Activated CD8-positive, alpha-beta memory T cell treated with anti-CD3 and anti-CD28 coated beads for 24 hours (primary cell): Measurements from ENCODE around the gene OR2A1.
"Not testable (repeated sequence)": the region's sequence is repeated elsewhere in the genome, so short reads cannot be mapped to it uniquely, and the experiment has no call there.

ENCODE experiments used
- DNase-seq: peaks from one replicate; pipeline ENCODE4 v3.0.0-alpha.2; 2020

The OR2A1 gene

DNA sequence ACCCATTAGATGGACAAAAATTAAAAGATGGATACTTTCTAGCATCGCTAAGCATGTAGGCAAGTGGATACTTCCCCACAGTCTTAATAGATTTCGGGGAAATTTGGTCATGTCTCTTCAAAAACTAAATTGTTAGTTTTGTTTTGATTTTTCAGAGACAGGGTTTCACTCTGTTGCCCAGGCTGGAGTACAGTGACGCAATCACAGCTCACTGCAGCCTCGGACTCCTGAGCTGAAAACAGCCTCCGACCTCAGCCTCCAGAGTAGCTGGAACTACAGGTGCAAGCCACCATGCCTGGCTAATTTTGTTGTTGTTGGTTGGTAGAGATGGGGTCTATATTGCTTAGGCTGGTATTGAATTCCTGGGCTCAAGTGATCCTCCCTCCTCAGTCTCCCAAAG lies 13.6 kb downstream of the OR2A1 start:
- not testable (repeated sequence) for DNase-seq

- DNase-seq: not testable (repeated sequence)
Observed at GRCh38 chr7:144330044-144330443, 17.8 kb downstream of the OR2A1 start.

- DNase-seq: not testable (repeated sequence)
Observed at GRCh38 chr7:144331221-144331995, 19.2 kb downstream of the OR2A1 start.

DNA sequence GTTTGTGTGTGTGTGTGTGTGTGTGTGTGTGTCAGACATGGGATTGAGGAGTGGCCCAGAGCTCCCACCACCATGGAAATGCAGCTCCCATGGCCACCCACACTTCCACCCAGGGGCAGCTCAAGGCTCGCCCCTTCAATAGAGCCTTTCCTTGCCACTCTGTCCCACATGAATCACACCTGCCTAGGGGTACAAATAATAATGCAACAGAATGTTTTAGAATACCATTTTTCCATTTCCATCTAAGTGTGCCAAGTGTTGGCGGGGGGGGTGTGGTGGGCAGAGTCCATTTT lies 19.7 kb downstream of the OR2A1 start:
- not testable (repeated sequence) for DNase-seq

- DNase-seq: not testable (repeated sequence)
Observed at GRCh38 chr7:144348625-144349024, 36.4 kb downstream of the OR2A1 start.

DNA sequence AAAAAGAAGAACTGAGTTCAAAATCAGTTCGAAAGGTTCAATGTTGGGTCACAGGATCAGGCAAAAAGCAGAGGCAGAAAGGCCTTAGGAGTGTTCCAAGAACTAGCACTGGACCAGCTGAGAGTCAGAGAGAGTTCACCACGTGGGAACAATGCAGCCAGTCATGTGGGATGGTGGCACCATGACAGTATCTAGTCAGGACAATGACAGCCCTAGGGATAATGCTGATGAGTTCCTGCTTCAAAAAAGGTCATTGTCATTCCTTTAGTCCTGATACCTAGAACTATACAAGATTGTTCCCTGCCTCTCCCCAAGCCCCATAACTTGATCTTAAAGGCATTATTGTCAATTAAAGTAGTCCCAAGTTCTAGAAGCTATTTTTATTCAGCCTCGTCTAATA lies 39.4 kb downstream of the OR2A1 start:
- DNase-seq: not testable (repeated sequence)

GRCh38 chr7:144355176-144355822 lies 43.1 kb downstream of the OR2A1 start, which contains the start of gene ARHGEF5:
Gene ARHGEF5, plus strand, starts transcription at chr7:144355402. Its CDS starts 7,268 bp downstream, at chr7:144362670.
- DNase-seq: not testable (repeated sequence)

DNA sequence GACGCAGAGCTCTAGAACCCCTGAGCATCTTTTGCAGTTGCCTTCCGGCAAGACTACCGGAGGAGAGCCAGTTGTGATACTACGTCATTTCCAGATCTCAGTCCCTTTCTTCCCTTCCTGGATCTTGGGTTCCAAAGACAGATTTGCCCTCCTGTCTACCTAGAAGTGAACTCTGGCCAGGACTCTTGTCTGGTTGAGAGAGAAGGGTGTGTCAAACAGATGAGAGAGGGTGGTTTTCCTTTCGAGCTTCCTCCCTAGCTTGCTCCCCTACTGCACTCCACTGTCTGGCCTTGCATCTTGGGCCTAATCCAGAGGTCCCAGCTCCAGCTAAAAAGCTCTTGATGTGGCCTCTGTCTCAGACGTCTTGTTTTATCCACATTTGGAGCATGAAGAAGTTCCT lies 44.0 kb downstream of the OR2A1 start:
- not testable (repeated sequence) for DNase-seq

- DNase-seq: not testable (repeated sequence)
Observed at GRCh38 chr7:144356860-144357259, 44.6 kb downstream of the OR2A1 start.

GRCh38 chr7:144362061-144362460 lies 49.8 kb downstream of the OR2A1 start:
- not testable (repeated sequence) for DNase-seq

- DNase-seq: not testable (repeated sequence)
Observed at GRCh38 chr7:144365523-144365922, 53.3 kb downstream of the OR2A1 start.

- not testable (repeated sequence) for DNase-seq
Observed at GRCh38 chr7:144367250-144367649, 55.0 kb downstream of the OR2A1 start.

DNA sequence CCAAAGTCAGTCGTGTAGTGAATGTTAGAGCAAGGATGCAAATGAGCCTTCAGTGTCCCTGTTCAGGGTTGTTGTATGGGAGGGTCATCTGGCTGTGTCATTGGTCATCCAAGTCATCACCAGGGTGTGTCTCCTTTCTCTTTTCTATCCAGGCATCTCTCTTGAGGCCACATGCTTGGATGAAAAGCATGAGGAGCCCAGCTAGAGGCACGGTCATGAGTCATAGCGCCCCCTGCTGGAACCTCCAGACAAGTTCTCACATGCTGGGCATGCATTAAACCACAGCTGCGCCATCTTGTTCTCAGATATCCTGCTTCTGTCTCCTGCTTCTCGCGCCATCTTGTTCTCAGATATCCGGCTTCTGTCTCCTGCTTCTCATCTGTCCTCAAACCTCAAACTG lies 57.0 kb downstream of the OR2A1 start:
- DNase-seq: not testable (repeated sequence)
